ENCODE results near the gene PPM1E.
A peak's percentile ranks its signal among the peaks of the same experiment; 100 is the strongest.
"Not testable (repeated sequence)": the region's sequence is repeated elsewhere in the genome, so short reads cannot be mapped to it uniquely, and the experiment has no call there.

The PPM1E gene

DNA sequence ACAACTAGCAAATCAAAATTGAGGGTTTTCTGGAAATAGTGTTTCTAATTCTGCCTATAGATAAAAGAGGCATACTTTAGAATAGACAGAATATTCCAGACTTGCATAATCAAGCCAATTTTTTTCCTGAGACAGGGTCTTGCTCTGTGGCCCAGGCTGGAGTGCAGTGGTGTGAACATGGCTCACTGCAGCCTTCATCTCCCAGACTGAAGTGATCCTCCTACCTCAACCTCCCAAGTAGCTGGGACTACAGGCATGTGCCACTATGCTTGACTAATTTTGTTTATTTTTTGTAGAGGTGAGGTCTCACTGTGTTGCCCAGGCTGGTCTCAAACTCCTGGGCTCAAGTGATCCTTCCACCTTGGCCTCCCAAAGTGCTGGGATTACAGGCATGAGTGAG, 6.0 kb upstream of the PPM1E start:
- not testable (repeated sequence) for H3K9me3 ChIP-seq (ENCODE audit: insufficient read depth, low read depth, low read length); H3K27ac ChIP-seq (ENCODE audit: low read length); H3K4me1 ChIP-seq (ENCODE audit: insufficient read depth, low read length); H3K9ac ChIP-seq (ENCODE audit: low read depth, low read length); H3K36me3 ChIP-seq (ENCODE audit: insufficient read depth, low read depth, low read length); H3K4me3 ChIP-seq (ENCODE audit: low read length); H3K27me3 ChIP-seq (ENCODE audit: insufficient read depth, low read length)

DNA sequence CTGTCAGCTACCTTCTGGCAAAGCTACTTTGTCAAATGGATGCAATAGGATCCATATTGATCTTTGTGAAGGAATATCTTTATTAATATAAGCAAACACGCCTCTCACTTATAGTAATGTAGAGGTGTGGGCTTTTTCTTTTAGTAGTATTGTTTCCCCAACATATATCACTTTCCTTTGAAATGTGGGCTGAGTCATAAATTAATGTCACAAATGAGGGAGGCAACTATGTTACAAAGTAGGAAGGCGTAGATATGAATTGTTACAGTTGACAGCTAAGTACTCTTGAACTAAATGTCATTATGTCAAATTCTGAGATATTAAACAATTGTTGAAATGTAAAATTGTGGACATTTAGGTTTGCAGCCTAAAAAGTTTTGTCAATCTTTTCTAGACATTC, 2.6 kb upstream of the PPM1E start:
- Histone ChIP-seq H3K9me3 (ENCODE audit: insufficient read depth, low read depth, low read length) (no peaks in the 10 kb centered on the region), H3K27me3 (ENCODE audit: insufficient read depth, low read length) (peaks cover 32% of the 10 kb centered on the region), H3K4me1 (ENCODE audit: insufficient read depth, low read length) (no peaks in the 10 kb centered on the region; the same call in 1 of the 2 replicates), H3K9ac (ENCODE audit: low read depth, low read length) (no peak overlapping the region), H3K36me3 (ENCODE audit: insufficient read depth, low read depth, low read length) (no peaks in the 10 kb centered on the region), H3K4me3 (ENCODE audit: low read length) (no peak overlapping the region), H3K27ac (ENCODE audit: low read length) (no peak overlapping the region)

DNA sequence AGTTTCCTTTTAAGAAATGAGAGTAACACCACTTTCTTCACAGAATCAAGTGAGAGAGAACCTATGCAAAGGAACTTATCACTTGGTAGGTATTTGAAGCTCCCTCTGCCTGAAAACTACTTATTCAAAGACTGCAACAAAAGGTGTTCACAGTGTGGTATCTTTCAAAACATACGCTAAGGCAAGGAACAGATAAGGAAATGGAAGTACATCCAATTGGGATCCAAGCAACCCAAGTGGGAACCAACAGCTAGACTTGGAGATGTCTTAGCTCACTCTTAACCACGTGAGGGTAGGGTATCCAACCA, 431 bp upstream of the PPM1E start:
- no peaks in the 10 kb centered on the region; the same call in 1 of the 2 replicates for H3K4me1 ChIP-seq (ENCODE audit: insufficient read depth, low read length)
- H3K9ac ChIP-seq (ENCODE audit: low read depth, low read length) = no peak overlapping the region
- H3K9me3 ChIP-seq (ENCODE audit: insufficient read depth, low read depth, low read length) = no peaks in the 10 kb centered on the region
- H3K4me3 ChIP-seq (ENCODE audit: low read length) = peak overlapping the region; percentile 75
- no peak overlapping the region for H3K27ac ChIP-seq (ENCODE audit: low read length)
- no peaks in the 10 kb centered on the region for H3K36me3 ChIP-seq (ENCODE audit: insufficient read depth, low read depth, low read length)
- H3K27me3 ChIP-seq (ENCODE audit: insufficient read depth, low read length) = peaks cover 33% of the 10 kb centered on the region

DNA sequence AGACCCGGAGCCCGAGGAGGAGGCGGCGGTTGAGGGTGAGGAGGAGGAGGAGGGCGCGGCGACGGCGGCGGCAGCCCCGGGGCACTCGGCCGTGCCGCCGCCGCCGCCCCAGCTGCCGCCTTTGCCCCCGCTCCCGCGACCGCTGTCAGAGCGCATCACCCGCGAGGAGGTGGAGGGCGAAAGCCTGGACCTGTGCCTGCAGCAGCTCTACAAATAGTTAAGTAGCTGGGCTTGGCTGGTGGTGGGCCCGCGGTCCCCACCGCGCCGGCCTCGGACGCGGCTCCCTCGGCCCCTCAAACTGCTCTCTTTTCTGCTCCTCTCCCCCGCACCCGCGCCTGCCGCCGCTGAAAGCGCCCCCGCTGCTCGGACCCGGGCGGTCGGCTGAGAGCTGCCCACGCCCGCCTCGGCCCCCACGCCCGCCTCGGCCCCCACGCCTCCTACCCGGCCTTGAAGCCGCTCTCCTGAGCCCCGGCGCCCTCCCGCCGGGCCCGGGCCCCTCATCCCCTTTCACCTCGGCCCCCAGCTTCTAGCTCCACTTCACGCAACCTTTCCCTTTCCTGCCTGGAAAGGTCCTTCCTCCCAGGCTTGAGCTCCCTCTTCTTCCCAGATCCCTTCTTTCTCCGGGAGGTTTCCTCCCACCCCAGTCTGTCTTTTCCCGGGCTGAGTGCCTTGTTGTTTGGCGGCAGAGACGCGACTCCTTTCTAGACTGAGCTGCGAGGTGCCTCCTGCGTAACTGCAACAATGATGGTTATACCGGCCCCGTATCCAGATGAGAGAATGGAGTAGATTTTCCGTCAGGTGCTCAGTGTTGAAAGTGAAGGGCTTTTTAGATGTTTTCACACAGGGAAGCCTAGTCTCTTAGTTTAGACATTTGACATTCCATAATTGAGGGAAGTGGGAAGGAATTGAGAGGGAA, 850 bp downstream of the PPM1E start:
- Histone ChIP-seq H3K4me3 (ENCODE audit: low read length) (peak overlapping the region; percentile 75), H3K9me3 (ENCODE audit: insufficient read depth, low read depth, low read length) (no peaks in the 10 kb centered on the region), H3K27me3 (ENCODE audit: insufficient read depth, low read length) (peaks cover 33% of the 10 kb centered on the region), H3K36me3 (ENCODE audit: insufficient read depth, low read depth, low read length) (no peaks in the 10 kb centered on the region), H3K27ac (ENCODE audit: low read length) (no peak overlapping the region), H3K9ac (ENCODE audit: low read depth, low read length) (peak overlapping the region; percentile 65; the same call in 1 of the 2 replicates), H3K4me1 (ENCODE audit: insufficient read depth, low read length) (no peaks in the 10 kb centered on the region; the same call in 1 of the 2 replicates)

DNA sequence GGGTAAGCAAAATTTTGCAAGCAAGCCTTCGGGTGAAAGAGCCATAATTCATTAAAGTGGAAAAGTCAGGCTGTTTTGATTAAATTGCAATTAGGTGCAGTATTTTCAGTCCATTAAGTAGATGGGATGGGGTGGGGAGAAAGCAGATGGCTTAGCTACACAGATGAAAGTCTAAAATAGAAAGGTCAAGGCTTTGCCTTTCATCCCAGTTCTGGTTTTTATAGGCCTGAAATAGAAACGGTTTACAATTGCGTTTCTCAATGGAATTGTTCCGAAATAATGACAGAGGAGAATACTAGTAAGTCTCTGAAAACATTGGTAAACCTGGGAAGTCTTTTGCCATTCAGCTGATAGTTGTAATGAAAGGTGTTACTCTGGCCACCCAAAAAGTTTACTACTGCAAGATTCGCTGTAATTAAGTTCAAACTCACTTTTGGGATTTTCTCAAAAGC, 1.5 kb downstream of the PPM1E start:
- H3K9ac ChIP-seq (ENCODE audit: low read depth, low read length) = peak overlapping the region; percentile 40; the same call in 1 of the 2 replicates
- H3K27me3 ChIP-seq (ENCODE audit: insufficient read depth, low read length) = peaks cover 33% of the 10 kb centered on the region
- H3K4me3 ChIP-seq (ENCODE audit: low read length) = peak overlapping the region; percentile 75
- no peaks in the 10 kb centered on the region for H3K36me3 ChIP-seq (ENCODE audit: insufficient read depth, low read depth, low read length)
- H3K4me1 ChIP-seq (ENCODE audit: insufficient read depth, low read length) = no peaks in the 10 kb centered on the region; the same call in 1 of the 2 replicates
- no peak overlapping the region for H3K27ac ChIP-seq (ENCODE audit: low read length)
- H3K9me3 ChIP-seq (ENCODE audit: insufficient read depth, low read depth, low read length) = no peaks in the 10 kb centered on the region

DNA sequence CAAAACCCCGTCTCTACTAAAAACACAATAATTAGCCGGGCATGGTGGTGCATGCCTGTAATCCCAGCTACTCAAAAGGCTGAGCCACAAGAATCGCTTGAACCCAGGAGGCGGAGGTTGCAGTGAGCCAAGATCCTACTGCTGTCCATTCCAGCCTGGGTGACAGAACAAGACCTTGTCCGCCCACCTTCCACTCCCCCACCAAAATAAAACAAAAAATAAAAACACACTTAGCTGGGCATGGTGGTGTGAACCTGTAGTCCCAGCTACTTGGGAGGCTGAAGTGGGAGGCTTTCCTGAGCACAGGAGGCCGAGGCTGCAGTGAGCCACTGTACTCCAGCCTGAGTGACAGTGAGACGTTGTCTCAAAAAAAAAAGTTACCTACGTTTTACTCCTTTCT, 3.2 kb downstream of the PPM1E start:
- no peak overlapping the region for H3K27ac ChIP-seq (ENCODE audit: low read length)
- H3K4me1 ChIP-seq (ENCODE audit: insufficient read depth, low read length) = no peaks in the 10 kb centered on the region; the same call in 1 of the 2 replicates
- peaks cover 25% of the 10 kb centered on the region for H3K27me3 ChIP-seq (ENCODE audit: insufficient read depth, low read length)
- no peak overlapping the region for H3K9ac ChIP-seq (ENCODE audit: low read depth, low read length)
- no peaks in the 10 kb centered on the region for H3K36me3 ChIP-seq (ENCODE audit: insufficient read depth, low read depth, low read length)
- no peaks in the 10 kb centered on the region for H3K9me3 ChIP-seq (ENCODE audit: insufficient read depth, low read depth, low read length)
- H3K4me3 ChIP-seq (ENCODE audit: low read length) = no peak overlapping the region

DNA sequence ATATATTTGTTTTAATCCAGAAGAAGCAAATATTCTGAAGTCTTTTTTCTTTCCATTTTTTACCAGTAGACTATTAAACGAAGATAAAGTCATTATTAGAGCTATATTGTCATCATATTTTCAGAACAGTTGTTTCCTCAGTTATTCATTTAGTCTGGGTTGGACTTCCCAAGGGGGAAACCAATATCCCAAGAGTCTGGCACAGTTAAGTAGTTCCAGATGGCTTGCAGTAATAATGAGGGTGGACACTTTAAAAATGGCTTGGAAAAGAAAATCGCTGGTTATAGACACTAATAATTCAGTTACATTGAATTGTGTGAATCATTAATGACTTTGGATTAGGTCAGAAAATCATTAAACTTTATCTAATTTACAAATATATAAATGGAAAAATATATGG, 3.9 kb downstream of the PPM1E start:
- no peak overlapping the region for H3K9ac ChIP-seq (ENCODE audit: low read depth, low read length)
- no peaks in the 10 kb centered on the region; the same call in 1 of the 2 replicates for H3K4me1 ChIP-seq (ENCODE audit: insufficient read depth, low read length)
- H3K9me3 ChIP-seq (ENCODE audit: insufficient read depth, low read depth, low read length) = no peaks in the 10 kb centered on the region
- peaks cover 25% of the 10 kb centered on the region for H3K27me3 ChIP-seq (ENCODE audit: insufficient read depth, low read length)
- H3K36me3 ChIP-seq (ENCODE audit: insufficient read depth, low read depth, low read length) = no peaks in the 10 kb centered on the region
- H3K4me3 ChIP-seq (ENCODE audit: low read length) = no peak overlapping the region
- H3K27ac ChIP-seq (ENCODE audit: low read length) = no peak overlapping the region

DNA sequence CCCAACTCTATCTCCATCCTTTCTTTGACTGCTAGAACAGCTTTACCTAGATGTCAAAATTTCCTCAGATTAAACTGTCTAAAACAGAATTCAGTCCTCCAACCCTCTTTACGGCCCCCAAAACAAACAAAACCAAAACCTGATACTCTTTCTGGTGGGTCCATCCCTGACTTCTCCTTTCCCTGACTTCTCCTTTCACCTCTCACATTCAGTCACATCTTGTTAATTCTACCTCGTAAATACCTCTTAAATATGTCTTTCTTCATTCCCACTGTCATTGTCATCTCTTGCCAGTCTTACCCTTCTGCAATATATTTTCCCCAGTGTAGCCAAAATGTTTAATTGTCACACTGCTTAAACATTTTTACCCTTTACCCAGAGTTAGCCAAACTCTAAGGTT, 4.6 kb downstream of the PPM1E start:
- Histone ChIP-seq H3K9ac (ENCODE audit: low read depth, low read length) (no peak overlapping the region), H3K4me3 (ENCODE audit: low read length) (no peak overlapping the region), H3K36me3 (ENCODE audit: insufficient read depth, low read depth, low read length) (no peaks in the 10 kb centered on the region), H3K9me3 (ENCODE audit: insufficient read depth, low read depth, low read length) (no peaks in the 10 kb centered on the region), H3K27ac (ENCODE audit: low read length) (no peak overlapping the region), H3K27me3 (ENCODE audit: insufficient read depth, low read length) (peaks cover 19% of the 10 kb centered on the region), H3K4me1 (ENCODE audit: insufficient read depth, low read length) (no peaks in the 10 kb centered on the region; the same call in 1 of the 2 replicates)

DNA sequence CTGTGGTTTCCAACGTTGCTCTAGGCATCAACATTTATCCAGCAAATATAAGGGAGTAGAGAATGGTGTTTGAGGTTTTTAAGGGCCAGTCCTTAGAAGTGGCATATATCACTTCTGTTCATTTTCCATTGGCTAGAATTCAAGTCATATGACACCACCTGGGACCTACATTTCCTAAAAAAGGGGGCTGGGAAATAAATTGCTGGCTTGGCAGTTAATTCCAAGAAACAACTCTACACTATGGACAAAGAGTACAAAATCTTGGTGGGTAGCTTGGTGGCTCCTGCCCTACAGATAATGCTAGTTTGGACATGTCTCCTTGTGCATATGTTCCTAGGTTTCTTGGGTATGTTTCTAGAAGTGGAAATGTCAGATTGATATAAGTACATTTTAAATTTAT, 7.6 kb downstream of the PPM1E start:
- Histone ChIP-seq H3K27ac (ENCODE audit: low read length) (no peak overlapping the region), H3K4me1 (ENCODE audit: insufficient read depth, low read length) (no peaks in the 10 kb centered on the region), H3K4me3 (ENCODE audit: low read length) (no peak overlapping the region), H3K9ac (ENCODE audit: low read depth, low read length) (no peak overlapping the region), H3K27me3 (ENCODE audit: insufficient read depth, low read length) (no peaks in the 10 kb centered on the region; the same call in 1 of the 2 replicates), H3K9me3 (ENCODE audit: insufficient read depth, low read depth, low read length) (no peaks in the 10 kb centered on the region), H3K36me3 (ENCODE audit: insufficient read depth, low read depth, low read length) (no peaks in the 10 kb centered on the region)

DNA sequence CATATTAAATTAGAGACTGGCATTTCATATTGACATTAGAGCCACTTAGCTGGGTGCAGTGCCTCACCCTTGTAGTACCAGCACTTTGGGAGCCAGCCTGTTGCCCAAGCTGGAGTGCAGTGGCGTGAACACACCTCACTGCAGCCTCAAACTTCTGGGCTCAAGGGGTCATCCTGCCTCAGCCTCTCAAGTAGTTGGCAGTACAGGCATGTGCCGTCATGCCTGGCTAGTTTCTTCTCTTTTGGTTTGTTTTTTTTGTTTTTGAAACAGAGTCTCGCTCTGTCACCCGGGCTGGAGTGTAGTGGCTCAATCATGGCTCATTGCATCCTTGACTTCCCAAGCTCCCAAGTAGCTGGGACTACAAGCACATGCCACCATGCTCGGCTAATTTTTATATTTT, 8.7 kb downstream of the PPM1E start:
- H3K4me1 ChIP-seq (ENCODE audit: insufficient read depth, low read length) = no peaks in the 10 kb centered on the region
- no peaks in the 10 kb centered on the region for H3K9me3 ChIP-seq (ENCODE audit: insufficient read depth, low read depth, low read length)
- no peak overlapping the region for H3K27ac ChIP-seq (ENCODE audit: low read length)
- no peak overlapping the region for H3K9ac ChIP-seq (ENCODE audit: low read depth, low read length)
- no peaks in the 10 kb centered on the region; the same call in 1 of the 2 replicates for H3K27me3 ChIP-seq (ENCODE audit: insufficient read depth, low read length)
- H3K4me3 ChIP-seq (ENCODE audit: low read length) = no peak overlapping the region
- no peaks in the 10 kb centered on the region for H3K36me3 ChIP-seq (ENCODE audit: insufficient read depth, low read depth, low read length)

DNA sequence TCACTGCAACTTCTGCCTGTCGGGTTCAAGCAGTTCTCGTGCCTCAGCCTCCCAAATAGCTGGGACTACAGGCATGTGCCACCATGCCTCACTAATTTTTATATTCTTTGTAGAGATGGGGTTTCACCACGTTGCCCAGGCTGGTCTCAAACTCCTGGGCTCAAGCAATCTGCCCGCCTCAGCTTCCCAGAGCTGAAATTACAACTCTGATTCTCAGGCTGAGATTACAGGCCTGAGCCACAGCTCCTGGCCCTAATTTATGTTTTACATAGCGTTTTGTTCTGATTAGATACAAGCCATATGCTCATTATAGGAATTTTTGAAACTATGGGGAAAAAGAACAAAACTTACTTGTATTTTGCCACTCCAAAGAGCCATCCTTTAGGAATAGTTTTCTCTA, 22.8 kb downstream of the PPM1E start:
- H3K4me3 ChIP-seq (ENCODE audit: low read length); H3K27me3 ChIP-seq (ENCODE audit: insufficient read depth, low read length); H3K4me1 ChIP-seq (ENCODE audit: insufficient read depth, low read length); H3K9ac ChIP-seq (ENCODE audit: low read depth, low read length); H3K9me3 ChIP-seq (ENCODE audit: insufficient read depth, low read depth, low read length); H3K27ac ChIP-seq (ENCODE audit: low read length); H3K36me3 ChIP-seq (ENCODE audit: insufficient read depth, low read depth, low read length): not testable (repeated sequence)

DNA sequence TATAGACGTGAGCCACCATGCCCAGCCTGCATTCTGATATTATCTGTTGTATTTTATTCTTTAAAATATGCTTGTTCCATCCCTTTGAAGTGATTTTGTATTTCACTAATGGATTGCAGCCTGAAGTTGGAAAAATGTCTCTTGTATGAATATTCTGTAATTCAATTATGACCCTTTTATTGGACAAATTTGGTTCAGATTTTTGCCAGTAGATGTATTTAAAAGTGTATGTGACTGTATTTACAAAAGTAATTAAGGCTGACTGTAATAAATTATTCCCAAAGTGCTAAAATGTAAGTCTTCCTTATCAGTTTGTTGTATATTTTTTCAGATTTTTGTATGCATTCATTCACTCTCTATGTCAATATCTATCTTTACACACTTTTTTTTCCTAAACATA, 23.8 kb downstream of the PPM1E start:
- H3K4me1 ChIP-seq (ENCODE audit: insufficient read depth, low read length) = no peaks in the 10 kb centered on the region
- no peaks in the 10 kb centered on the region for H3K36me3 ChIP-seq (ENCODE audit: insufficient read depth, low read depth, low read length)
- no peaks in the 10 kb centered on the region for H3K9me3 ChIP-seq (ENCODE audit: insufficient read depth, low read depth, low read length)
- no peak overlapping the region for H3K9ac ChIP-seq (ENCODE audit: low read depth, low read length)
- no peak overlapping the region for H3K4me3 ChIP-seq (ENCODE audit: low read length)
- H3K27me3 ChIP-seq (ENCODE audit: insufficient read depth, low read length) = no peaks in the 10 kb centered on the region
- H3K27ac ChIP-seq (ENCODE audit: low read length) = no peak overlapping the region
